ENCODE data around the gene TSFM. TPM values are rescaled to one million over a fixed set of nuclear protein-coding genes. Genes with fewer than 3 reads are reported as not detected.

Gene TSFM
- total and polyA plus RNA-seq, 2 of the 13 experiments (the other 11 are each of a cell fraction or from before 2014, with no cell fraction given), result 29.8 to 68.3 TPM

- TF ChIP-seq POLR2A (IDR thresholded peaks at IDR 0.05; ENCODE audit: insufficient read depth in 1 of 2, low read depth in 2 of 2, low read length in 2 of 2) (0 out of 4 replicates have a peak, but pooled peaks of 1 of the 2 experiments have one; percentile 18), GTF2F1 (IDR thresholded peaks at IDR 0.05; ENCODE audit: low read length) (no peak)
- Histone ChIP-seq H3K4me1 (ENCODE audit: insufficient read depth, low read length) (peaks cover 63% of the 10 kb centered on the region), H4K20me1 (ENCODE audit: insufficient read depth, low read length) (peaks cover 96% of the 10 kb centered on the region), H3K4me2 (ENCODE audit: low read depth, low read length) (no peak overlapping the region), H2AFZ (ENCODE audit: low read length) (no peak overlapping the region), H3K36me3 (replicated peaks in 1 of 2; ENCODE audit: control insufficient read depth in 1 of 2, insufficient read depth in 2 of 2, low read length in 2 of 2) (peaks cover 13 to 25% of the 10 kb centered on the region in 2 experiments), H3K27ac (ENCODE audit: extremely low read length, insufficient read depth, low read length) (no peak overlapping the region), H3K79me2 (ENCODE audit: insufficient read depth, low read length) (peaks cover 85% of the 10 kb centered on the region), H3K27me3 (ENCODE audit: control insufficient read depth in 1 of 2, insufficient read depth in 2 of 2, low read length in 2 of 2) (no peaks in the 10 kb centered on the region), H3K4me3 (replicated peaks in 1 of 3; ENCODE audit: insufficient read depth in 1 of 3, low read depth in 2 of 3, low read length in 3 of 3) (no peak overlapping the region), H3K9ac (ENCODE audit: insufficient read depth, low read depth, low read length) (no peak overlapping the region), H3K9me3 (ENCODE audit: low read length) (no peaks in the 10 kb centered on the region)
- no TSS peak for BruUV-seq (replicated peaks)
- POLR2A ChIA-PET, result no interaction called here
- WGBS (ENCODE audit: low lambda C conversion rate), result 90% methylated on average over 3 of the region's 3 CpGs
- ATAC-seq, result no peak
- intact Hi-C loops (cut with micrococcal nuclease; ENCODE audit: unreplicated experiment), result no loop called here
- DNase-seq (ENCODE audit: low spot score), result no peak
- in situ Hi-C loops (cut with HindIII; ENCODE audit: extremely low pct_ligation_motif_present, low pct_unique_long_range_greater_than_20kb), result no loop called here
- CTCF ChIA-PET (ENCODE audit: low intra/inter-chr PET ratio, low total read pairs), result interaction anchor here (3.1 kb wide), 1 partner anchor 72 kb away, joined by 12 read pairs; no protein-coding TSS in a partner anchor
- FAIRE-seq, result no peak
These were observed 51.1 kb downstream of the TSFM start for GRCh38 chr12:57833672-57834071.

GRCh38 chr12:57834086-57834876 lies 51.7 kb downstream of the TSFM start:
- Histone ChIP-seq H3K27me3 (ENCODE audit: control insufficient read depth in 1 of 2, insufficient read depth in 2 of 2, low read length in 2 of 2) (no peaks in the 10 kb centered on the region), H3K4me1 (ENCODE audit: insufficient read depth, low read length) (peaks cover 69% of the 10 kb centered on the region), H3K4me3 (replicated peaks in 1 of 3; ENCODE audit: insufficient read depth in 1 of 3, low read depth in 2 of 3, low read length in 3 of 3) (no peak overlapping the region), H3K36me3 (replicated peaks in 1 of 2; ENCODE audit: control insufficient read depth in 1 of 2, insufficient read depth in 2 of 2, low read length in 2 of 2) (peaks cover 9 to 18% of the 10 kb centered on the region in 2 experiments), H3K9me3 (ENCODE audit: low read length) (no peaks in the 10 kb centered on the region), H3K79me2 (ENCODE audit: insufficient read depth, low read length) (peaks cover 88% of the 10 kb centered on the region), H3K4me2 (ENCODE audit: low read depth, low read length) (no peak overlapping the region), H3K9ac (ENCODE audit: insufficient read depth, low read depth, low read length) (no peak overlapping the region), H3K27ac (ENCODE audit: extremely low read length, insufficient read depth, low read length) (no peak overlapping the region), H2AFZ (ENCODE audit: low read length) (no peak overlapping the region), H4K20me1 (ENCODE audit: insufficient read depth, low read length) (peaks cover 96% of the 10 kb centered on the region)
- ChIA-PET POLR2A (no interaction called here), CTCF (ENCODE audit: low intra/inter-chr PET ratio, low total read pairs) (interaction anchor here (3.1 kb wide), 1 partner anchor 71 kb away, joined by 12 read pairs; no protein-coding TSS in a partner anchor)
- FAIRE-seq (no peak), DNase-seq (ENCODE audit: low spot score) (no peak), ATAC-seq (peak; percentile 9; the same call in 1 of the 3 replicates)
- intact Hi-C loops (cut with micrococcal nuclease; ENCODE audit: unreplicated experiment) (no loop called here), in situ Hi-C loops (cut with HindIII; ENCODE audit: extremely low pct_ligation_motif_present, low pct_unique_long_range_greater_than_20kb) (no loop called here)
- 80% methylated on average over 1 of the region's 1 CpG for WGBS (ENCODE audit: low lambda C conversion rate)
- no TSS peak for BruUV-seq (replicated peaks)
- TF ChIP-seq RARG (CRISPR knock-in tag; IDR thresholded peaks at IDR 0.05; ENCODE audit: low read depth), result no peak
- TF ChIP-seq ZNF362 (CRISPR knock-in tag; IDR thresholded peaks at IDR 0.05; ENCODE audit: borderline replicate concordance), result no peak
- no peak for TF ChIP-seq SP1 (IDR thresholded peaks at IDR 0.05)
- TF ChIP-seq SP1 (CRISPR knock-in tag; IDR thresholded peaks at IDR 0.05), result no peak
- no peak for TF ChIP-seq TGIF2 (CRISPR knock-in tag; IDR thresholded peaks at IDR 0.05)
- TF ChIP-seq ZNF639 (CRISPR knock-in tag; conservative IDR thresholded peaks at IDR 0.05), result no peak
- TF ChIP-seq ZSCAN12 (CRISPR knock-in tag; IDR thresholded peaks at IDR 0.05), result no peak
- TF ChIP-seq WIZ (CRISPR knock-in tag; IDR thresholded peaks at IDR 0.05), result no peak
- TF ChIP-seq ZNF615 (CRISPR knock-in tag; IDR thresholded peaks at IDR 0.05; ENCODE audit: borderline replicate concordance), result no peak
- no peak for TF ChIP-seq NR2C2 (CRISPR knock-in tag; IDR thresholded peaks at IDR 0.05; ENCODE audit: borderline replicate concordance)
- TF ChIP-seq ZBTB4 (CRISPR knock-in tag; IDR thresholded peaks at IDR 0.05; ENCODE audit: borderline replicate concordance), result no peak
